Measurements from ENCODE around the gene CALB2.

The CALB2 gene

DNA sequence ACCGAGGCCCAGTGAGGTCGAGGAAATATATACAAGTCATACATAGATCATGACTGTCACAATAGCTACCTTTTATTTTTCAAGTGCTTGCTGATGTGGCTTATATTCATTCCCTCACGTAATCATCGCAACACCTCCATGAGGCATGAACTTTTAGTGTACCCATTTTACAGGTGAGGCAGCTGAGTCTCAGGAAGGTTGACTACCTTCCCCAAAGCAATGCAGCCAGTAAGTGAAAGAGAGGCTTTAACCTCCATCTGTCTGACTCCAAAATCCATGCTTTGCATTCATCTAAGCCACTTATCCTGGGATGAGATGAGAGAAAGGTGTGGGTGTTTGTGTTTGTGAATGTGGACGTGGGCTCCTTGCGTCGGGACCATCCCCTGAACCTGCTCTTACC, 30.8 kb downstream of the CALB2 start:
- no peak for DNase-seq (ENCODE audit: low read depth)

GRCh38 chr16:71396594-71396993, 38.1 kb downstream of the CALB2 start:
- DNase-seq (ENCODE audit: low read depth), result no peak

- DNase-seq (ENCODE audit: low read depth), result no peak
Observed at GRCh38 chr16:71399801-71400563, 41.5 kb downstream of the CALB2 start.

DNA sequence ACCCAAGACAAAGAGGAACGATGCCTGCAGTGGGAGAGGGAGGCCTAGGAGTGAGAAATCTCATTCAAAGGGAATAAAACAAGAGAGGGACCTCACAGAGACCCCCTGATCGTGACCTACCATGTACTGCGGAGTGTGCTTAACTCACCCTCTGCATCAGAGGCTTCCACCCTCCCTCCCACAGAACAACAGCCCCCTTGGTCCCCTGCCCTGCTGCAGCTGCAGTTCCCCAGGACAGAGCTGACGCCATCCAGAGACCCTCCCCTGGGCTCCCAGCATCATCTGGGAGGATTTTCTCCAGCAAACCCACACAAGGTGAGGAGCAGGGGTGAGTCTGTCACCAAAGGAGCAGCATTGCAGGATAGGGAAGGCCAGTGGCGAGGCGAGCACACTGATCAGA, 43.5 kb downstream of the CALB2 start:
- DNase-seq (ENCODE audit: low read depth), result no peak

DNA sequence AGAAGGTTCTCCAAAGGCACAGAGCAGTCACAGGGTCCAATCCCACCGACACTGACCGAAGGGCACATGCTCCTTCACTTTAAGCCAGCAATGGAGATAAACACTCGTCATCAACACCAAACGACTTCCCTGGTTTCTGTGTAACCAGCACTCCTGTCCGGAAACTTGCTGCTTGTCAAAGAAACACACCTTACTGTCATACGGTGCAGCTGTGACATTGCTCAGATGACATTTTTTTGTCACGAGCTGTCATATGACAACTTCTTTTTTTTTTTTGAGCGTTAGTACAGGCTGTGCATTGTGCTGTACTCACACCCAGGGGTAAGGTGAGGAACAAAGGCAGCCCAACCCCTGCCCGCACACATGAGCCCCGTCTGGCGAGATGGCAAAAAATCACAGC, 44.2 kb downstream of the CALB2 start:
- no peak for DNase-seq (ENCODE audit: low read depth)

- DNase-seq (ENCODE audit: low read depth), result no peak
Observed at GRCh38 chr16:71404364-71404763, 45.8 kb downstream of the CALB2 start.

- no peak for DNase-seq (ENCODE audit: low read depth)
Observed at GRCh38 chr16:71406316-71406715, 47.8 kb downstream of the CALB2 start.

- no peak for DNase-seq (ENCODE audit: low read depth)
Observed at GRCh38 chr16:71406724-71407123, 48.2 kb downstream of the CALB2 start.

DNA sequence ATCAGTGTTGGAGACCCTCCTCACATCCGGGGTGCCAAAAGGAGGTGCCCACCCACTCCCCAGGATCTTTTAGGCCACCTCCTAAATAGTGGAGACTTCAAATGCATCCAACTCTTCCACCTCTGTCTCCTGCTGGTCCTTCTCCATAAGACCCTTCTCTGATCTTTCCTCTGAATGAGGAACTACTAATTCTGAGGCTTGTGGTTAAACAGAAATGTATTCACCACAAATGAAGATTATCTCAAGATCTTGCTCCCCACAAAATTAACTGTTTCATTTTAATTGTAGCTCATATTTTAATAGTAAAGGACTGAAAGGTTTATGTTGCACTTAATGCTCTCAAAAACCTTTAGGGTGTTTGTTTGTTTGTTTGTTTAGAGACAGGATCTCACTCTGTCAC, 49.2 kb downstream of the CALB2 start:
- no peak for DNase-seq (ENCODE audit: low read depth)

DNA sequence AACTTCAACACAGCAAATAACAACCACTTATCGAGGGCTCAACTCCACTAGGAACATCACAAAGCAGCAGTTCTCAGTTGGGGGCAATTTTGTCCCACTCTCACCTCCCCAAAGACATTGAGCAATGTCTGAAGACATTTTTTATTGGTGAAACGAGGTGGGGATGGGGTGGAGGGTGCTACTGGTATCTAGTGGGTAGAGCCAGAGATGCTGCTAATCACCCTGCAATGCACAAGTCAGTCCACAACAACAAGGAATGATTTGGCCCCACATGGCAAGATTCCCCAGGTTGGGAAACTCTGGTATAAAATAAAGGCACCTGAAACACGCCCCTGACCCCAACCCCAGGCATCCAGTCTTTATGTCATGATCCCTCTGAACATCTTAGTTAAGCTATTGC, 50.0 kb downstream of the CALB2 start:
- no peak for DNase-seq (ENCODE audit: low read depth)

DNA sequence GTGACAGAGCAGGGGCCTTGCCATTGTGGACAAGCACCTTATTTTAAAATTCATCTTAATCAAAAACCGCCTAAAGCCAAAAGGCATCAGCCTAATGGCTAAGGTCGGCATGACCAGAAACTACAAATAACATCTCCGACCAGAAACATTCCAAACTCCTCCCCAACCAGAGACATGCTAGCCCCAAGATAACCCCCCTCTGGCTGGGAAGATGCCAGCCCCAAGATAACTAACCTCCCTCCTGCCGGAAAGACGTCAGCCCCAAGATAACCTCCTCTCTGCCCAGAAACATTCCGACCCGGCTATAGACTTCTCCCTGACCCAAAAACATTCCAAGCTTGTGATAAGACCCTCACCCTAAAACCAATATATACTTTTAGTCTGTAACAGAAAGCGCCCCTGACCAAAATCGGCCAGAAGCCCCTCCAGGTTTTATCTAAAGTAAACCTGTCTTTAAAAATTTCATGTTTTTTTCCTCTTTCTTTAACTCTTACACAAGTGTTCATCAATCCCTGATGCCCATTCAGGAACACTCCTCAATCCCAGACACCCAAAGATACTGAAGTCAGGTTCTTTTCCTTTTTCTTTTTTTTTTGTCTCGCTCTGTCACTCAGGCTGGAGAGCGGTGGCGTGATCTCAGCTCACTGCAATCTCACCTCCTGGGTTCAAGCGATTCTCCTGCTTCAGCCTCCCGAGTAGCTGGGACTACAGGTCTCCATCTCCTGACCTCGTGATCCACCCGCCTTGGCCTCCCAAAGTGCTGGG, 50.7 kb downstream of the CALB2 start:
- no peak for DNase-seq (ENCODE audit: low read depth)

DNA sequence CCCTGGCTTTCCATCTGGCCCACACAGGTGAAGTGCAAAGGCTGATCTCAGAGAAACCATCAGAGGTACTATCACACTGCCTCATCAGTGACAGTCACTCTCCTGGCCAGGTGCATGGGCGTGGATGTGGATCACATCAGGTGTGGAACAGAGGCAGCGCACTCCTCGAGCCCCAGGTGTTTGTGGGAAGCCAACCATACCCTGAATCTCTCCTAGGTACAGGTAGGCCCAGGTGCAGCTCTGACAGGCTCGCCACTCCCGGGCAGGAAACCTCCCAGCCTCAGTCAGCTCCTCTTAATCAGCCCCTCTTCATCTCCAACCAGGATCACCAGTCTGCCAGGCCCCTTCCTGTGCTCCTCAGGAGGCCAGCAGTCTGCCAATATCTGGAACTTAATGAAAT, 51.6 kb downstream of the CALB2 start:
- no peak for DNase-seq (ENCODE audit: low read depth)

DNA sequence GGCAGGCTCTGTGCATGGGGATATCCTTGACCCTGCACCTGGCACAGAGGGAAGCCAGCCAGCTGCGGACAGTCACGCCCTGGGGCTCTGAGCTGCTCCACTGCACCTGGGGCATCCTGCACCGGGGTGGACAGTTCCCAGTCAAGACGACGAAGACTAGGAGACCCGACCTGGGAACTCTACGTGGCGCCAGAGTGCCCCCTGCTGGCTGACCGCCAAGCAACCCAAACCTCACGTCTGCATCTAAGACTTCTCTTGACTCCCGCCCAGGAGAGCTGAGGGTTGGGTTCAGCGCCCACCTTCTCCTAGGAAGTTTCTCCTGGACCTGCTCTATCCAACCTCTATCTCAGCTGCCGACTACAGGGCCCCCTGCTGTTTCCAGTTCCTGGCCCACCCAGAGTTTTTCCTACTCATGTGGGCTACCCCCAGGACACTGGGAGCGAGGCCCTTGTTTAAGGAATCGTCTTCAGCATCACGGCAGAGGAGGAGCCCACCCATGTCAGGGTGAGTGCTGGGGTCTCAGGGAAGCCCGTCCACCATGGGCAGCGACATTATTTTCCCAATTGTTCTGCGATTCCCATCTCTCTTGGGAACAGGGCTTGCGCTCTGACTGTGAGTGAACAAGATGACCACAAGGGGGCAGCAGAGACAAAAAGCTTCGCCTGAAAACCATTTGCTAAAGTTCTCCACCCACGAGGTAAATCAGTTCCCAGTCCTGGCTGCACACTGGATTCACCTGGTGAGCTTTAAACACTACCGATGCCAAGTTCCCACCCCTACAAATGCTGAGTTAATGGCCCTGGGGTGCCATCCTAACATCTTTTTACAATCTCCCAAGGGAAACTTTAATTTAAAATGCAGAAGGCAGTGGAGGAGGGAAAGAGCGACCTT, 54.0 kb downstream of the CALB2 start:
- peak; percentile 43 for DNase-seq (ENCODE audit: low read depth)

GRCh38 chr16:71413341-71413740, 54.8 kb downstream of the CALB2 start:
- DNase-seq (ENCODE audit: low read depth), result no peak

GRCh38 chr16:71414038-71414437, 55.5 kb downstream of the CALB2 start:
- DNase-seq (ENCODE audit: low read depth), result no peak

DNA sequence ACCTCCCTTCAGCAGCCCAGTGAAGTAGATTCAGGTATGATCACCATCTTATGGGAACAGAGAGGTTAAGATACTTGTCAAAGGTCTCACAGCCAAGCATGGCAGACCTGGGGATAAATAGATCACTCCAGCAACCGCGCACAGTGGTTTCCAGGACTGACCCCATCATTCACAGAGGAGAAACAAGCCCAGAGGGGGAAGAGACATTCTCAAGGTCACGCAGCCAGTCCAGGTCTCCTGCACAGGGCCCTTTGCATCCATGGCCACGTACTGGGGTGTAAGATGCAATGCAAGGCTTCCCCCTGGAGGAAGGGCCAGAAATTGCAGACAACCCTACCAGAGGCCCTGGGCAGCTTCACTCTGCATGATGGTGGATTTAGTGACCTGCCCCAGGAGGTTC, 63.4 kb downstream of the CALB2 start:
- DNase-seq (ENCODE audit: low read depth), result no peak

- no peak for DNase-seq (ENCODE audit: low read depth)
Observed at GRCh38 chr16:71423016-71423415, 64.5 kb downstream of the CALB2 start.

DNA sequence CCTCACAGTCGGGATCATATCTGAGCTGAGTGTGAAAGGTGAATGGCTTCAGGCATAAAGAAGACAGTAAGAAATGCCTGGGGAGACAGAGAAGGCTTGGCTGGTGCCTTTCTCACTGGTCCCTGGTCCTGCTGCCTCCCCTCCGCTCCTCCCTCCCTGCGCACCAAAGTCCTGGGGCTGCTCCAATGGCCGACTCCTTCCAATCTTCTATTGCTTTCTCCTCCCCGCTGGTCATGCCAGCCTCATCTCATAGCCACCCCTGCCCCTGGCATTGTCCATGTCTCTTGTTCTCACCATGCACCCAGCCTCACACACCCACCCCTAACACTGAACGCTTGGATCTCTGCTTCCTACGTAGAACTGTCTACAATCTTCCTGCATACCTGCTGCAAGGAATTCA, 65.3 kb downstream of the CALB2 start:
- no peak for DNase-seq (ENCODE audit: low read depth)

- no peak for DNase-seq (ENCODE audit: low read depth)
Observed at GRCh38 chr16:71424626-71425025, 66.1 kb downstream of the CALB2 start.

DNA sequence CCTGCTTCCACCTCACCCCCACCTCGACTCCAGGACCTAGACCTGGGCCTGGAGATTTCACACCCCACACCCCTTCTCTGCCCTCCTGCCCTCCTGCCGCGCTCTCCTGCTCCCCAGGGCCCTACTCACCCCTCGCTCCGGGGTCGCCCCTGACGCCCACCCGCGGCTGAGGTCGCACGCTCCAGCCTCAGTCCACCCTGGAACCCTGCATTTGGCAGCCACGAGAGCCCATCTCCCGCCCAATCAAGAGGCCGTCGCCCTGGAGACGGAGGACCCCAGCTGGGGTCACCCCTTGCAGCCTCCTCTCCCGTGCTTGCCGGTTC, 67.2 kb downstream of the CALB2 start:
- no peak for DNase-seq (ENCODE audit: low read depth)

- DNase-seq (ENCODE audit: low read depth), result peak; percentile 84
Observed at GRCh38 chr16:71426069-71426879, 67.8 kb downstream of the CALB2 start.
